GM18867 (cell line): ENCODE measurements around the gene MLANA.

Experiments used
- ATAC-seq: cut with Tn5 transposase; IDR thresholded peaks from one replicate; pipeline ENCODE4 v1.9.1; 2021; ENCODE audit warnings: mild to moderate bottlenecking, moderate library complexity; ENCODE audit not compliant: unreplicated experiment

Gene MLANA

DNA sequence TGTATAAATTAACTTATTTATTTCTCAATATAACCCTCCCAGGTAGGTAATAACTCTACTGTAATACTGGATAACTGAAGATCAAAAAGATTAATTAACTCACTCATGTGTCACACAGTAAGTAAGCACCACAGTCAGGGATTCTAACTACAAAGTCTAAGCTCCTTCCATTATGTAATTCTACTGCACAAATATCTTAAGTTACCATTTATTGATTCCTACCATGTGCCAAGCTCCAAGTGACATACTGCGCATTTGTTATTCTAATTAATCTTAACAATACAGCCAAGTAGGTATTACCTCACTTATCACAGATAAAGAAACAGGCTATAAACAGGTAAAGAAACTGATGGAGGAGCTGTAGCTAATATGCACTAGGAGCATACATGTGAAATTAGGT lies 66.5 kb downstream of the MLANA start:
- no peak for ATAC-seq

DNA sequence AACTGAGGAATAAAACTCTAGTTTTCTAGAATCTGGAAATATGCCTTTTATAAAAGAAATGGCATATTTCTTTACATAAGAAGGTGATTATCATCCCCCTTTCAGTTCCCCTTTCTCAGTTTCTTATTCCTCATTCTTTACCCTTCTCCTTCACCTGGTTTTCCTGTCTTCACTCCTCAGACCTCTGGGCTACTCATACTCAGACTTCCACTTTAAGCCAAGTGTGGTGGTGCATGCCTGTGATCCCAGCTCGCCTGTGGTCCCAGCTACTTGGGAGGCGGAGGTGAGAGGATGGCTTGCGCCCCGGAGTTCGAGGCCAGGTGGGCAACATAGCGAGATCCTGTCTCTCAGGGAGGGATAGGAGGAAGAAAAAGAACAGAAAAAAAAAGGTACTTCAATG lies 67.6 kb downstream of the MLANA start:
- ATAC-seq = no peak
